HG02981 (cell line): Measurements from ENCODE around the gene EPB41L4A.
"Not testable (repeated sequence)": the region's sequence is repeated elsewhere in the genome, so short reads cannot be mapped to it uniquely, and the experiment has no call there.

Experiments
- ATAC-seq: cut with Tn5 transposase; IDR thresholded peaks from one replicate; pipeline ENCODE4 v1.9.1; 2021; ENCODE audit warnings: mild to moderate bottlenecking, moderate library complexity; ENCODE audit not compliant: unreplicated experiment

Gene EPB41L4A

GRCh38 chr5:112407240-112407639, 11.8 kb downstream of the EPB41L4A start:
- ATAC-seq, result no peak

DNA sequence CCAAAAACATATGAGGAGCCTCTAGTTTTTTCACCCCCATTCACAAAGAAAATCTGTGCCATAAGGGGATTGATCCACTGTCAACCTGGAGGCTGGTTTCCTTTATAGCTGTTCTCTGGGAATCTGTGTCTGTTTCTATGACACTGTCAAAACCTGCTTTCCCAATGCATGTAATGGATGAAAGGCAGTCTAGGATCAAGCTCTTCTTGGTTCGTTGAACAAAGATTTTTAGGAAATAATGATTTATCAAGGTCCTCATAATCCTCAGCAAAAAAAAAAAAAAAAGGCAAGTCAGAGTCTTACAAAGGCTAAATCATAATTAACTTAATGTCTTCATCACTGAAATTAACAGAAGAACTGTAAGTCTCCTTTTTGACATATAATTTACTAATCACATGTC, 16.0 kb downstream of the EPB41L4A start:
- ATAC-seq, result no peak

DNA sequence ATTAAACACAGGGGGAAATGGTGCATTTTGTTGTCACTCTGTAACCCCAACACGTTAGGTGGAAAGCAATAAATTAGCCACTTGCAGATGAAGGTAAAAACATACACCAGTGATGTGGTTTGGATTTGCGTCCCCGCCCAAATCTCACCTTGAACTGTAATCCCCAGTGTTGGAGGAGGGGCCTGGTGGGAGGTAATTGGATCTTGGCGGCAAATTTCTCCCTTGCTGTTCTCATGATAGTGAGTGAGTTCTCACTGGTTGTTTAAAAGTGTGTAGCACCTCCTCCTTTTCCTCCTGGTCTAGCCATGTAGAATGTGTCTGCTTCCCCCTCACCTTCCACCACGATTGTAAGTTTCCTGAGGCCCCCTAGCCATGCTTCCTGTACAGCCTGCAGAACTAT, 17.2 kb downstream of the EPB41L4A start:
- ATAC-seq, result no peak

GRCh38 chr5:112397690-112398089, 21.4 kb downstream of the EPB41L4A start:
- no peak for ATAC-seq

GRCh38 chr5:112396430-112396829, 22.6 kb downstream of the EPB41L4A start:
- no peak for ATAC-seq

DNA sequence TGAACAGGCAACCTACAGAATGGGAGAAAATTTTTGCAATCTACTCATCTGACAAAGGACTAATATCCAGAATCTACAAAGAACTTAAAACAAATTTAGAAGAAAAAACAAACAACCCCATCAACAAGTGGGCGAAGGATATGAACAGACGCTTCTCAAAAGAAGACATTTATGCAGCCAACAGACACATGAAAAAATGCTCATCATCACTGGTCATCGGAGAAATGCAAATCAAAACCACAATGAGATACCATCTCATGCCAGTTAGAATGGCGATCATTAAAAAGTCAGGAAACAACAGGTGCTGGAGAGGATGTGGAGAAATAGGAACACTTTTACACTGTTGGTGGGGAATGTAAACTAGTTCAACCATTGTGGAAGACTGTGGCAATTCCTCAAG, 23.8 kb downstream of the EPB41L4A start:
- ATAC-seq, result not testable (repeated sequence)

DNA sequence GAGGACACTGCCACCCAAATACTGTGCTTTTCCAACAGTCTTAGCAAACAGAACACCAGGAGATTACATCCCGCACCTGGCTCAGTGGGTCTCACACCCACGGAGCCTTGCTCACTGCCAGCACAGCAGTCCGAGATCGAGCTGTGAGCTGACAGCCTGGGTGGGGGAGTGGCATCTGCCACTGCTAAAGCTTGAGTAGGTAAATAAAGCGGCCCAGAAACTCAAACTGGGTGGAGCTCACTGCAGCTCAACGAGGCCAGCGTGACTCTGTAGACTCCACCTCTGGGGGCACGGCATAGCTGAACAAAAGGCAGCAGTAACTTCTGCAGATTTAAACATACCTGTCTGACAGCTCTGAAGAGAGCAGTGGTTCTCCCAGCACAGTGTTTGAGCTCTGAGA, 28.8 kb downstream of the EPB41L4A start:
- no peak for ATAC-seq

DNA sequence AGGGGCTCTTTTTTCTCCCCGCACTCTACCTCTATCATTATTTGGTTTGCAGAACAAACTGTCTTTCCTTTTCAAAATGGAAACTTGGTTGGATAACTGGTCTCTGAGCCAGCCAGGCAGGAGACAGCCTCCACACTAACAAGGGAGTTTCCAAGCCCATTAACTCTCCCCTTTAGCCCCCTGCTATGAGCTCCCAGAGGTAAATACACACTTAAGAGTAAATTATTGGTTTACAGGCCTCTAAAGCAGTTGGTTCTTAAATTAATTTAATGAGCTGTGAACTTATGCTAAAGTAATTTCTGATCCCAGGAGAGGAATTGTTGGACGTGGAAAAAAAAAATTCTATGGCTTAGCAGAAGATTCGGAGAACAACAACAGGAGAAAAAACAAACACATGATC, 30.3 kb downstream of the EPB41L4A start:
- no peak for ATAC-seq

DNA sequence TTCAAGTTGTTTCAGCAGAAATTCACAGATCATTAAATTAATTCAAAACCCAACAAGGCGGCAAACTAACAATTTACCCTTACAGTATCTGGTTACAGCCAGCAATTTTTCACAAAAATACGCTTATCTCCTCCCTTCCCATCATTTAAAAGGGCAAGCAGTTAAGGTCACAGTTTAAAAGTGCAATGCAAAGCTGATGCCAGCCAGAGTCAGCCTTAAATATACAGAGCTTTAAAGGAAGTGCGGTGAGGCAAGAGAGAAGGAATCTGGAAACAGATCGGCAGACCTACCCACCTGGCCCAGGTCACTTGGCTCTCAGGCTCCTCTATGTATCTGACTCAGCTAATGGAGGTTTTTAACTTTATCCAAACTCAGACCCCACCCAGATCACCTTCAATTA, 31.0 kb downstream of the EPB41L4A start:
- ATAC-seq, result no peak

DNA sequence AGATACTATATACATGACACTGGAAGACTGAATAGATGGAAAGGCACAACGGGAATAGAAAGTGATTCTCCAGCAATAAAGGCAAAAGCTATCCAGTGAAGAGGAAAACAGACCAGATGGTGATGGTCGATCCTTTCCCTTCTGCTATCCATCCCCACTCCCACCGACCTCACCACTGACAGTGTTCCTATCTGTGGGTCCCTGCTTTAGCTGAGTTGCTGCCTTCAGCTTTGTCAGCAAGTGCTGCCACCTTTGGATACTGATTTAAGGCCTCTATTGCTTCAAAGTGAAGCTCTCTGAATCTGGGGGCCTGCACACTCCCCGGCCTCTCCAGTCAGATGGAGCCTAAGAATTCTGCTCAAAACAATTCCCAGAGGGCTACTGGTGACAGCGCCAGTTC, 32.3 kb downstream of the EPB41L4A start:
- ATAC-seq, result no peak

DNA sequence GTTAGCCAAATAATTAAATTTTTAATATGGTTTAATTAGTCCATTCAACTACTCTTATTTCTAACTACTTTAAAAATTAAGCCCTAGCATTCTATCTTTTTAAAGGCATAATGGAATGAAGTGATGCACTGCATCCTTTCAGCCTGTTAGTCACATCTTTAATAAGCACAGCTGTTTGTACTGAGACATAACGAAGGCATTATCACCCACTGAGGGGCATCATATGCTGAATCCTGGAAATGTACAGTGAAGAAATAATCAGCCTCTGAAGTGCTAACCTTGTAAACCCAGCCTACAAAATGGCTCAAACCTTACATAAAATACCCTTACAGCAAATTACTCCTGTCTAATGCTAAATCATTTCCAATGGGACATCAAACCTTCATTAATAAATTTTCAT, 33.1 kb downstream of the EPB41L4A start:
- ATAC-seq, result no peak

- ATAC-seq, result no peak
Observed at GRCh38 chr5:112385566-112385965, 33.5 kb downstream of the EPB41L4A start.

- no peak for ATAC-seq
Observed at GRCh38 chr5:112384523-112384922, 34.6 kb downstream of the EPB41L4A start.

- ATAC-seq, result no peak
Observed at GRCh38 chr5:112382886-112383285, 36.2 kb downstream of the EPB41L4A start.

GRCh38 chr5:112381521-112381920, 37.6 kb downstream of the EPB41L4A start:
- ATAC-seq, result no peak

GRCh38 chr5:112379542-112380325, 39.3 kb downstream of the EPB41L4A start:
- no peak for ATAC-seq

DNA sequence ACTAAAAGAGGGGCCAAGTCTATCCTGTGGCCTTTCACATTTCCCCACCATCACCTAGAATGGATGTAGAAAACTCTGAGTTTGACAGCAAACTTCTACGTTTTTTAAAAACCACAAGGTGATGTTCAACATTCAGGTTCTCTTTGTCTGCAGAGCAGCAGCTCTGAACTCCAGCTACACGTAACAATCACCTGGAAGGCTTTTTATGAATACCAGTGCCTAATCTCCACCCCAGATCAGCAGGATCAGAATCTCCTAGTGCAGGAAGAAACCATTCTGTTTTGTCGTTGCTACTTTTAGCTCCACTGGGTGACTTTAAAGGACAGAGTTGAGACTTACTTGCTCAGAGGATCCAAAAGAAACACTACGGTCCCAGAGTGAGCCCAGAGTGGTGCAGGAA, 44.3 kb downstream of the EPB41L4A start:
- ATAC-seq, result no peak

DNA sequence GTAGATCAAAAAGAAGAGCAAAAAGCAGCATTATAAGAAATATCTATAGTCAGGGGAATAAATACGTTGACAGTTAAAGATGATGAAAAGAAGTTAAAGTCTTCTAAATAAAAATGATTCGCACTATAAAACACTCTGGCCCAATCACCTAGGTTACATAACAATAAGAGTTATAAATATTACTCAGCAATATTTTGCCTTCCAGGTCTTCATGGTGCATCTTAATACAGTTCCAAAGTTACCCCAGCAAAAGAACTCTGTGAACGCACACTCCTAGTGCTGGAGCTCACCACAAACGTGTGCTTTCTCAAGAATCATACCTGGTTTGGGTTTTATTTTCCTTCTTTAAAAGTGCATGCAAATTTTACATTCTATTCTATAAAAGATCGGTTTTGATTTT, 44.7 kb downstream of the EPB41L4A start:
- ATAC-seq, result no peak

DNA sequence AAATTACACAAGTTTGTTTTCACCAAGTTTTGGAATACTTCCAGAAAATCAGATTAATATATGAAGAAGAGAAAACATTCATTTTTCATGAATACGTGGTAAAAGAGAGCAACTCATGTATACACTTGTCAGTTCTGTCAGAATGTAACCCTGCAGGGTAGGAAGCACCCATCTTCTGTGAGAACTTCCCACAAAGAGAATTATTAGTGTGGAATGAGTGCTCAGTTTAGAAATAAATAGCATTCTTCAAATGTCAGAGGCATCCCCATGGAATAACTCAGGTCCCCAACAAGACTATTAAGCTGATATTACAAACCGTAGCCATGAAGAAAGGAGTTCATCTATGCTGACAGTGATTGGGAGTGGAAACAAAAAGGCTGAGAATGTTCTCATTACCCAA, 45.2 kb downstream of the EPB41L4A start:
- ATAC-seq, result no peak

GRCh38 chr5:112372543-112372942, 46.5 kb downstream of the EPB41L4A start:
- ATAC-seq, result no peak

- ATAC-seq, result no peak
Observed at GRCh38 chr5:112371067-112371466, 48.0 kb downstream of the EPB41L4A start.

DNA sequence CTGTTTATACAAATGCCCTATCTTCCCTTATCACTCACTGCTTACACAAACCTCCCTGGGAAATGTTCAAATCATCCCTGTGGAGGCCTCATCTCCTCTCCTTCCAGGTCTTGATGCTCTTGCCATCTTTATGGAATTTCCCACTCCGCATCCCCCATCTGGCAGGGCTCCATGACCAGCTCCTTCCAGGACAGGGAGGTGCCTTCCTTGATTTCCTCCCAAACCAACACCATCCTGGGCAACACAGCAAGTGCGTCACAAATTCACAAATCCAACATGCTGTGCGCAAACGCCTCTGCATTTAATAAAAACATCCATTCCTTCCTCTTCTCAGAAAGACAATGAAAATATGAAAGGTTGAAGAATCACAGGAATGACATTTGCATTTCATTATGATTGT, 51.7 kb downstream of the EPB41L4A start:
- no peak for ATAC-seq

DNA sequence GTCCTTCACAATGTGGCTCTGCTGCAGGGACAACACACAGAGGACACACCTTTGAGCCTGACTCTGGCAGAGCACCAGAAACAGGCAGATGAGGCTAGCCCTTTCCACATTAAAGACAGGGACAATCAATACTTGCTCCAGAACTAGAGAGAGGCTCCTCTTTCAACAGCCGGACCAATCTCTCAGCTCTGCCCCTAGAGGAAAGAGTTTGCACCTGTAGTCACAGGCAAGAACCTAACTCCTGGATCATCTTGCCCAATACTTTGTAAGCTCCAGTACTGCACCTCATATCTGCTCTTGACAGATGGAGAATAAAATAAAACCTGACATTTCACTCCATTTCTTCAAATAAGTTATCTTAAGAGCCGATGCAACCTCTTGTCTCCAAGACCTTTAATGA, 52.1 kb downstream of the EPB41L4A start:
- no peak for ATAC-seq
